NCI-H2107 treated with DMSO at 0.1 percent for 48 hours (cell line): ENCODE data around the gene SEC14L6.
"Not testable (repeated sequence)": the region's sequence is repeated elsewhere in the genome, so short reads cannot be mapped to it uniquely, and the experiment has no call there.

ENCODE experiments used
- DNase-seq: peaks from one replicate; lab custom pipeline; 2025; ENCODE audit not compliant: unreplicated experiment; lab: John Stamatoyannopoulos, UW

The SEC14L6 gene

GRCh38 chr22:30546616-30547015 lies at the start of gene SEC14L6:
Gene SEC14L6 (minus strand): TSS chr22:30546741. CDS start chr22:30546682, 59 bp downstream.
- DNase-seq, result no peak

- DNase-seq, result no peak
Observed at GRCh38 chr22:30596199-30596598, 49.7 kb upstream of the SEC14L6 start.

DNA sequence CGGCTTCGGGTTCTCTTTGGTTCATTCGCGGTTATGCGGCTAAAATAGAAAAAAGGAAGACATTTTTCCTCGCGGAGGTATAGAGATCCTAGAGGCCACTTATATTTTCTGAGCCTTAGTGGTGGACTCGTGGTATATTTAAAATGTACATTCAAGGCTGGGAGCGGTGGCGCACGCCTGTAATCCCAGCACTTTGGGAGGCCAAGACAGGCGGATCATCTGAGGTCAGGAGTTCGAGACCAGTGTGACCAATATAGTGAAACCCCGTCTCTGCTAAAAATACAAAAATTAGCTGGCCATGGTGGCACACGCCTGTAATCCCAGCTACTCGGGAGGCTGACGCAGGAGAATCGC lies 45.8 kb upstream of the SEC14L6 start:
- not testable (repeated sequence) for DNase-seq

DNA sequence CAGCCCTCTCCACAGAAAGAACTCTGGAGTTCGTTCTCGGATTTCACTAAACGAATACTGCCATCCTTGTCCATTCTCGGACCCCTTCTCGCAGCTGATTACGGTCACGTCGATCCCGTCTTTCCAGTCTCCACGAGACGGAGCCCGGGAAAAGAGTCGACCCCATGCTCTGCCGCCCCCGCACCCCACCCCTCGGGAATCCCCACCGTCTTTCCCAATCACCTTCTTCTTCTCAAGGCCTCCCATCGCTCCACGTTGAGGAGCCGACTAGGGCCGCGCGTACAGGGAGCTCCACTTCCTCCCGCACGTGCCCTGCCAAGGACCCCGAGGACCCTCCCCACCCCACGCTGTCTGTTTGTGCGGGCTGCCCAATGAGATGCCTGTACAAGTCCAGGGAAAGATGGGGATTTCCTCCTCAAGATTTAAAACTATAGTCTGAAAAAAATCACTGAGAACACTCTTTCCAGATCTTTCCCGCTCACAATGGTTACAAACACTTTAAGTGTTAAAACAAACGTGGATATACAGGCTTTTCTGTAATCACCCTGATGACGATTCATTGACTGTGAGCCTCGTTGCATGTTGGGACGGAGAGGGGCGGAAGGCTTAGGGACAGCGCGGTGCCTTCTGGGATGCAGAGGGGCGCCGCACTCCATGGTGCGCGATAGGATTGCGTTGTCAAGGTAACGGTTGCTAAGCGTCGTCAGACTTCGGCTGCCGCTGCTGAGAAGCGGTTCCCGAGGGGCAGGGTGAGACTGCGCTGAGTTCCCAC lies 45.2 kb upstream of the SEC14L6 start, which contains the start of gene PES1:
PES1 (minus strand) TSS at position 323 of the 772 bp plus-strand sequence; CDS start at position 246, 77 bp downstream.
- peak; percentile 95 for DNase-seq

- no peak for DNase-seq
Observed at GRCh38 chr22:30591191-30591587, 44.6 kb upstream of the SEC14L6 start.

DNA sequence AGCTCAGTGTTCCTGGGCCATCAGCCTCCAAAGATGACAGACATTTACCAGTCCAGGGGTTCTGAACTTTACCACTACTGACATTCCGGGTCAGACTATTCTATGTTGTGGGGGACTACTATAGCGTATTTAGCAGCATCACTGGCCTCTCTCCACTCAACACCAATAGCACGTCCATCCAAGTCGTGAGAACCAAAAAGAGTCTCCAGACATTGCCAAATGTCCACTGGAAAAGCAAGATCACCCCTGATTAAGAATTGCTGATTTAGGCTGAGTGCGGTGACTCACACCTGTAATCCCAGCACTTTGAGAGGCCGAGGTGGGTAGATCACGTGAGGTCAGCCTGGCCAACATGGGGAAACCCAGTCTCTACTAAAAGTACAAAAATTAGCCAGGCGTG lies 39.9 kb upstream of the SEC14L6 start:
- DNase-seq, result no peak

DNA sequence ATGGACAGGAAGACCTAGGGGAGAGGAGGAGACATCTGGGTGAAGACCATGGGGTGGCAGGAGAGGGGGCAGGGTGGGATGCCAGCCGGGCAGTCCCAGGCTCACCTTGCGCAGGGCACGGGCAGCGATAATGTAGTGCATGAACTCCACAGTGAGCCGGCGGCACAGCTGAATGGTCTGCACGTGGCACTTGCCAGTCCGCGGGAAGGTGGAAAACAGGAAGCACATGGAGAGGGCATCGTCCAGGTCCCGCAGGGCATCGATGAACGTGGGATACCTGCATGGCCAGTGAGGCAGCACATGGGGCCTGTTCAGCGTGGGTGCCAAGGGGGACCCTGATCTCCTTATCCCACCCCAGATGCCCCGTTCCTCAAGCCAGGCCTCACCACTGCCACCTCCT lies 37.9 kb upstream of the SEC14L6 start:
- DNase-seq, result no peak

DNA sequence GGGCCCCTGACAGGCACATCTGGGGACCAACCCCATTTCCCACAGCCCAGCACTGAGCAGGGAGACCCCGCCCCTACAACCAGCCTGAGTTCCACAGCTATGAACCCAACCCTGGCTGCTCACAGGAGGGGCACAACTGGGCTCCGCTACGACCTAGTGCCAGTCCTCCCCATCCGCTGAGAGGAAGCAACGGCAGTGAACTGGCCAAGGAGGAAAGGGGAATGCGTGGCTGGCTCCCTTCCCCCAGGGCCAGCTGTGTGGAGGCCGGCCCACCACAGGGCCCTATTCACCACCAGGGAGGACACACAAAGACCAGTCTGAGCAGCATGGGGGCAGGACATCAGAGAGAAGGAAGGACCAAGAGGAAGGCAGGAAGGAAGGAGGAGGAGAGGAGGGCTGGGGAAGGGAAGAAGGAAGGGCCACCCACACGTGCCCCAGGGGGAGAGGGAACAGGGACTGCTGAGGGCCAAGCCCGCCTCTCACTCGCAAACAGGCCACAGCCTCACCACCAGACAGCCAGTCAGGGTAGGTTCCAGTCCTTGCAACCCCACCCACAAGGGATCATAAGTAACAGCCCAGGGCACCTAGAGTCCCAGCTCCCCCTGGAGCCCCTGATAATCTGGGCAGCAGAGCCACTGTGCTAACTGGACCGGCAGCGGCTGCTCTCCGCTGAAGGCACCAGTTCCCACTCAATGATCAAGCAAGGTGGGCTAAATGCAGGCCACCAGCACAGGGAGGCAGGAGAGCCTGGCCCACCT lies 36.4 kb upstream of the SEC14L6 start:
- DNase-seq, result no peak

DNA sequence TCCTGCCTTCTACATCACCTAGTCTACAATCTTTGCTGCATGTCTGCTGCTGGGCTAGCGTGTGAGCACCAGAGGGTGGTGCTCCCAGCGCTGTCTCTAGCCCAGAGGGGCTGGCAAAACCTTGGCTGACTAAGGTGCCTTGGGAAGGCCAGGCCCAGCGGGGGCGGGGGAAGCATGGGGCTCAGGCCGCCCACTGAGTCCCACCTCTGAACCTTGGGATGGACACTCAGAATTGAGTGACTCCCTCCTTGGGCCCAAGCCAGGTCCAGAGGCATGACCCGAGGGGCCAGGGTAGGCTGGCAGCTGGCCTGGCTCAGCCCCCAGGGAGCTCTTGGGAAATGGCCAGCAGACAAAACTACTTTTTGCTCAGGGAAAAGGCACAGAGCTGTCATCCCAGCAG lies 35.5 kb upstream of the SEC14L6 start:
- DNase-seq, result no peak

- DNase-seq, result no peak
Observed at GRCh38 chr22:30580896-30581295, 34.4 kb upstream of the SEC14L6 start.

GRCh38 chr22:30578481-30578880 lies 31.9 kb upstream of the SEC14L6 start:
- DNase-seq, result no peak

GRCh38 chr22:30575859-30576258 lies 29.3 kb upstream of the SEC14L6 start:
- no peak for DNase-seq

GRCh38 chr22:30574997-30575671 lies 28.6 kb upstream of the SEC14L6 start:
- DNase-seq, result no peak

DNA sequence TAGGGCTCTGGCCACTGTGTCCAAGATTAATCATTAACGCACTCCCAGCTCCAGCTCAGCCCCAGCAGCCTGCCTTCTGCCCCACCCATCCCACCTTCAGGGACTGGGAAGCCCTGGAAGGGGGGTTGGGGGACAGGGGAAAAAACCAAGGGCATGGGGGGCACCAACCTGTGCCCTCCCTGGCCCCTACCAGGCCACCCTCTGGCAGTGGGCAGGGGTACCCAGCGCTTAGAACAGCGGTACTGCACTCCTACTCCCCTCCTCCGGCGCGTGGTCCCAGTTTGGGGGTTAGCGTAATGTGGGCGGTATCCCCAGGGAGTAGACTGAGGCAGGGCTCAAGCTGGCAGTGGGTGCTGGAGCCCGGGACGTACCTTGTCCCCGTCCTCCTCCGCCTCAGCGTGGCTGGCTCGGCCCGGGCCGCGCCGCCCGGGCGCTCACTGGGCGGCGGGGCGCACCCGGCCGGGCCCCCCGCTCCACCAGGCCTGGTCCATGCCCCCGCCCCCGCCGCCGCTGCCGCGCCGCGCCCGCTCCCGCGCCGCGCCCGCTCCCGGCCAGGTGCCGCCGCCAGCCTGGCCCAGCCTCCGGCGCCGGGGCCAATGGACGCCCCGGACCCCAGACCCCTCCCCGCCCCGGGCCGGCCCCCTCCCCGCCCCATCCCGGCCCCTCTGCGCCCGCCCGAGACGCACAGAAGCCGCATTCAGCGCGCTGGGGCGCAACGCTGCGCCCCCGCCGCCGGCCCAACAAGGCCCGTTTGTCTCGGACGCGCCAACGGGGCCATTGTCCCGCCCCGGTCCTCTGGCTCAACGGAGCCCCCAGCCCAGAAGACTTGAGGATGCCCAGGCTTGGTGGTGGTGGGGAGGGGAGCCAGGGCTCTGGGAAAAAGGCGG lies 27.8 kb upstream of the SEC14L6 start, which contains the start of gene GAL3ST1:
GAL3ST1 (minus strand) TSS at position 571 of the 887 bp plus-strand sequence. CDS start 17,273 bp downstream, outside the sequence.
- no peak for DNase-seq

GRCh38 chr22:30573594-30574094 lies 27.1 kb upstream of the SEC14L6 start:
- peak; percentile 37 for DNase-seq

DNA sequence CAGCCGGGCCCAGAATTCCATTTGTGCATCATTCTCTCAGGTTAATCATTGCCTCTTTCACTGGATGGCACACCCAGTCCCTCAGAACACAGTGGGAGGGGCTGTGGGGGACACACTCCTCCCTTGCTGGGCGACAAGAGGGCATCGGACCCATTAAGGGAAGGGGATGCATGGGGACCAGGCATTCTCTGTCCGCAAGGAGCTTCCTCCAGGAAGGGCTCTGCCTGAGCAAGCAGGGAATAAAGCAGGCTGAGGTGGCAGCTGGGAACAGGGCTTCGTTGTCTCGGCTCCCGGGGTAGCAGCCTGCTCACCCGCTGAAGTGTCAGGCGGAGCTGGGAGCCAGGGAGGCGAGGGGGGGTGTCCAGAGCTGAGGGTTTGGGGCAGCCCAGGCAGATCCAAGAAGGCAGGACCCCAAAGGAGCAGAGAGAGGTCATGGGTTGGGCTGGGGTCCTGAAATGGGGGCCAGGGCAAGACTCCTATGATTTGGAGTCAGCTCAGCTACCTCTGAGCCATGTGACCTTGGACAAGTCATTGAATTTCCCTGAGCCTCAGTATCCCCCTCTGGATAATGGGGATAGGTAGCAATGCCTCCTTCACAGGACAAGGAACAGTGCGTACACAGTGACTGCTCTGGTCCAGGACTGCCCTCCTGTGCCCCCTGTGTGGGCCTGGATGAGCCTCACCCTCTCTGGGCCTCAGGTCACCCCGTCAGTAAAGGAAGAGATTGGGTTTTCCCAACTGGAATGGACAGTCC lies 26.5 kb upstream of the SEC14L6 start:
- DNase-seq, result no peak

- no peak for DNase-seq
Observed at GRCh38 chr22:30572210-30572609, 25.7 kb upstream of the SEC14L6 start.

DNA sequence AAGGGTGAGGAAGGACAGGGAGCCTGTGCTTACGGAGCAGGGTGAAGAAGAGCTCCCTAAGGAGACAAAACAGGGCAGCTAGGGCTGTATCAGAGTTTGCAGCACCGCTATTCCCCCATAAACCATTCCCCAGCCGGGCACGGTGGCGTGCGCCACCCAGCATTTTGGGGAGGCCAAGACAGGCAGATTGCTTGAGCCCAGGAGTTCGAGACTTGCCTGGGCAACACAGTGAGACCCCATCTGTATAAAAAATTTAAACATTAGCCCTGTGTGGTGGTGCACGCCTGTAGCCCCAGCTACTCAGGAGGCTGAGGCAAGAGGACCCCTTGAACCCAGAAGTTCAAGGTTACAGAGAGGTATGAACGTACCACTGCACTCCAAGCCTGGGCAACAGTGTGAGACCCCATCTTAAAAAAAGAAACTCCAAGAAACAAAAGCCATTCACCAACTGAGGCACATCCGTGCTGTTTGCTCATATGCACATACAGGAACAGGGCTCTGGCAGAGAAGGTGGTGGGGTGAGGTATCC lies 23.2 kb upstream of the SEC14L6 start:
- no peak for DNase-seq

DNA sequence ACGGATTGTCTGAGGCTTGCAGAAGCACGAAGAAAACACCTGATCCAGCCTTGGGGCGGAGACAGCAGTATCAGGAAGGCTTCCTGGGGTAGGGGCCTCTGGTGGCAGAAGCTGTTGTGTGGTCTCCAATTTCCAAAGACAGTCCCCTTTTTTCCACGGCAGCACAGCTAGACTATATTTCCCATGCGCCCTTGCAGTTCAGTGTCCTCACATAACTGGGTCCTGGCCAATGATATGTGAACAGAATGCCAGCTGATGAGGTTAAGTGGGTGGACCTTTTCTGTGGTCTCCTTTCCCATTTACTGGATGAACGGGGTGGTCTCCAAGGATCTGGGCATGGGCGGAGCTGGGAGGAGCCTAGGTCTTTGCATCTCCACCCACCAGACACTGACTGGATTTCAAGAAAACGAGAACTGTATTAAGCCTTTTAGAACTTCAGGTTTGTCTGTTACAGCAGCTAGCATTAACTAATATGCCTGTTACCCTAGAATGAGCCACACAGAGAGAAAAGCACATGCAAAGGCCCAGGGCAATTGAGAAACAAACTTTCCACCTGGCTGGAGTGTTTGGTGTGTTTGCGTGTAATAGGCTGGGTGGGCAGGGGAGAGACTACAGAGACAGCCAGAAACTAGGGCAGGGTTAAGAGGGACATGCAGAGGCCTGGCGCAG lies 21.7 kb upstream of the SEC14L6 start:
- DNase-seq, result no peak
